Forelimb muscle (tissue), 1 donor: Measurements from ENCODE around the gene NARF. TPM values are rescaled to one million over a fixed set of nuclear protein-coding genes. Genes with fewer than 3 reads are reported as not detected.

Experiments
- DNase-seq: peaks from one replicate; pipeline ENCODE4 v3.0.0-alpha.2; 2013; ENCODE audit warnings: low read depth
- polyA plus RNA-seq: library from polyadenylated mRNA; unstranded; fragments of 120-200 nt; gene quantifications from one replicate; pipeline ENCODE4 v1.2.1, GENCODE V29; 2013; ENCODE audit not compliant: insufficient read length

NARF gene
- polyA plus RNA-seq, 1 donor, result 60.0 TPM

DNA sequence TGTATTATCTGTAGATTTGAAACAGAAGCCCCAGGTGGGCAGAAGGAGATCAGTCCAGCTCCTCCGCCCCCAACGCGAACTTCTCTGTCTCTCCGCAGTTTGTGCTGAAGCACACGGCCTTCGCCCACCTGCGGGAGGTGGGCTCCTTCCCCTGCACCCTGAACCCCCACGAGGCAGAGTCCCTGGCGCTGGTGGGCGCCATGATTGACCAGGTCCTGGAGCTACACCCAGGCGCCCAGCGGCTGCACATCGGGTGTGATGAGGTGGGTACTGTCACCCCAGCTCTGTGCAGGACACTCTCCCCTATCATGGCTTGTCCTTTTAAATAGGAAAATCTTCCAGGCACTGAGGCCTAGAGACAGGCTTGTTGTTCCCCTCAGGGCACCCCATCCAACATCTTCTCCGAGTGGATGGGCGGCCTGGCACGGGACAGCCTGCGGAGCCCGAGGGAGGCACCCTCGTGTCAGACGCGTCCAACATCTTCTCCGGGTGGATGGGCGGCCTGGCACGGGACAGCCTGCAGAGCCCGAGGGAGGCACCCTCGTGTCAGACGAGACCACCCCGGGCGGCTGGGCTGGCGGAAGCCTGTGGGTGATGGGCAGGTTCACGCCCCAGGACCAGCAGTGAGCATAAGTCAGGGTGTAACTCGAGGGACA, 24.9 kb upstream of the NARF start:
- DNase-seq, result no peak

DNA sequence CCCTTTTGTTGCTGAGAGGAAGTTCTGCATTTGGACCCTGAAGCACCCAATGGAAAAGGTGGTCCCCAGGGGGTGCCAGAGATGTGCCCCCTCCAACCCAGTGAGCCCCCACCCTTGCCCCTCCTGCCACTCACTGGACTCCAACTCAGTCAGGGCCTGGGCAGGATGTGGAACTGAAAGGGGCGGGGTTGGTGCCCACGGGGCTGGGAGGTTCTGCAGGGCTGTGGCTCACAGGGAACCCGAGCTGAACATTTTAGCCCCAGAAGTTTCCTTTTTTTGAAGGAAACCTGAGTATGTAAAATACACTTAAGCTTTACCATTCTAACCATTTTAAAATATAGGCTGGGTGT, 24.4 kb upstream of the NARF start:
- no peak for DNase-seq

DNA sequence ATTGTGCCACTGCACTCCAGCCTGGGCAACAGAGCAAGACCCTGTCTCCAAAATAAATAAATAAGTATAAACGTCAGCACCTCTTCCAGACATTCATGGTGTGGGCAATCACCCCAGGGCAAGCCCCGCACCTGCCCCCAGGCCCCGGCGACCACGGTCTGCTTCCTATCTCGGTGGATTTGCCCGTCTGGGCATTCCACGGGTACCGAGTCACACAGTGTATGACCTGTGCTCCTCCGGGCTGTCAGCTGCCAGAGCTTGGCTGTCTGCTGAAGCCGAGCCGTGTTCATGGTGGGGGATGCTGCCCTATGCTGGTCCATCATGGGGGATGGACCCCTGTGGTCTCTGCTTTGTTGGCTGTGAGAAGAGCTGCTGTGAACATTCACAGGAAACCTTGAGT, 23.4 kb upstream of the NARF start:
- DNase-seq, result no peak

DNA sequence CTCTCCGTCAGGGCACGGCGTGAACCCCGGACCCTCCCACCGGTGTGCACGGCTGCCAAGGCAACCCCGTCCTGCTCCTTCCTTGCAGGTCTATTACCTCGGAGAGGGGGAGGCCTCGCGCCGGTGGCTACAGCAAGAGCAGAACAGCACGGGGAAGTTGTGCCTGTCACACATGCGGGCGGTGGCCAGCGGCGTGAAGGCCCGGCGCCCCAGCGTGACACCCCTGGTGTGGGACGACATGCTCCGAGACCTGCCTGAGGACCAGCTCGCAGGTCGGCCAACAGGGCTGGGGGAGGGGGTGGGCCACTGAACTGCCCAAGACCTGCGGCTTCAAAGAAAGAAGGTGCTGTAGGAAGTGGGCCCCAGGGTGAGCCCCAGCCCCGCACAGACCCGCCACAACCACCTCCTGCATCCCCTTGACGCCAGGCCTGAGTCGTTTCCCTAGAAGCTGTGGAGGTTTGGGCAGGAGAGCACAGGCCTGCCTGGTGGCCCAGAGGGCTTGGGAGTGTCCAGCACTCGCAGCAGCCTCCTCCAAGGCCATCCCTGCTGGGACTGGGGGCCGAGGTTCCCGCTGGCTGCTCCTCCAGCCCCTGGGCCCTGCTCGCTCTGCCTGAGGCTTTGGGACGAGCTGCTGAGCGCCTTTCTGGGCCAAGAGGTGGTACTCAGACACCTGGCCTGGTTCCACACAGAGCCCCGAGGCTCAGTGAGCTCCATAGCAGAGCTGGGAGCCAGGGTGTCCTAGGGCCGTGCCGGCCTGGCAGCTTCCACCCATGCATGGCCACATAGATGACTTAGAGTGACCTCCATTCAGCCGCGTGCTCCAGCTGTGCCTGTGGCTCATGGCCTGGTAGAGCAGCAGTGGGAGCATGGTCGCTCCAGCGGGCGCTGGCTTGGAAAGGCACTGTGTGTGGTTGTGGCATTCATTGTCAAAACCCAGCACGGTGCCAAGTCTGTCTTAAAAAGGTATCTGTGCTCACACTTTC, 22.6 kb upstream of the NARF start:
- DNase-seq, result no peak

DNA sequence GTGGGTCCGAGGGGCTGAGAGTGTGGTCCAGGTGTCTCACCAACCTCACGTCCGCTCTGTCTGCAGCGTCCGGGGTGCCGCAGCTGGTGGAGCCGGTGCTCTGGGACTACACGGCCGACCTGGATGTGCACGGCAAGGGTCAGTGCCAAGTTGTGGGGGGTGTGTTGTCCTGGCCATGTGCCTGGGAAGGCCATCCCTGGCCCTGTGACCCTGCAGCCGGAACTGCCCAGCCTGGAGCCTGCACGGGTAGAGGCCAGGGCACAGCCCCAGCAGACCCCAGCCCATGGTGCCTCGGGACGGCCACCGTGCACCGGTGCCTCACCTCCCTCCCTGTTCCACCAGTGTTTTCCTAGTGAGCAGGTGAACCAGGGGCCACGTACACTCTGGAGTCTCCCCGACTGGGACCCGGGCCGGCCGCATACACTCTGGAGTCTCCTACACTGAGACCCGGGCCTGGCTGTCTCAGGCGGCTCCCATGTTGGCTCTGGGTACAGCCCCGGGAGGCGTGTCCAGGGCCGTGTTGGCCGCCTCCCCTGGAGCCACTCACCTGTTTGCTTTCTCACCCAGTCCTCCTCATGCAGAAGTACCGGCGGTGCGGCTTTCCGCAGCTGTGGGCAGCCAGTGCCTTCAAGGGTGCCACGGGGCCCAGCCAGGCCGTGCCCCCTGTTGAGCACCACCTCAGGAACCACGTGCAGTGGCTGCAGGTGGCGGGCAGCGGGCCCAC, 21.8 kb upstream of the NARF start:
- DNase-seq, result no peak

DNA sequence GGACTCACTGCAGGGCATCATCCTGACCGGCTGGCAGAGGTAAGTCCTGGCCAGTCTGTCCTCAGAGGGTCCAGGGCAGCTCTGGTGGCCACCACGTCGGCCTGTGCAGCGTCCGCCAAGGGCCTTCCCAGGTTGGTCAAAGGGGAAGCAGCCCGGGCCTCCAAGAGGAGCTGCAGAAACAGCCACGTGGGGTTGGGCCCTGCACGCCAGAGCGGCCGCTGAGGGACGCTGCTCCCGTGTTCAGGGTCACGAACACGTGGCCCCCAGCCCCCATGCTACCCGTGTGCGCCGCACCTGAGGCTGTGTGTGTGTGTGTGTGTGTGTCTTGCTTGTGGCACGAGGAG, 21.2 kb upstream of the NARF start:
- DNase-seq, result no peak

DNA sequence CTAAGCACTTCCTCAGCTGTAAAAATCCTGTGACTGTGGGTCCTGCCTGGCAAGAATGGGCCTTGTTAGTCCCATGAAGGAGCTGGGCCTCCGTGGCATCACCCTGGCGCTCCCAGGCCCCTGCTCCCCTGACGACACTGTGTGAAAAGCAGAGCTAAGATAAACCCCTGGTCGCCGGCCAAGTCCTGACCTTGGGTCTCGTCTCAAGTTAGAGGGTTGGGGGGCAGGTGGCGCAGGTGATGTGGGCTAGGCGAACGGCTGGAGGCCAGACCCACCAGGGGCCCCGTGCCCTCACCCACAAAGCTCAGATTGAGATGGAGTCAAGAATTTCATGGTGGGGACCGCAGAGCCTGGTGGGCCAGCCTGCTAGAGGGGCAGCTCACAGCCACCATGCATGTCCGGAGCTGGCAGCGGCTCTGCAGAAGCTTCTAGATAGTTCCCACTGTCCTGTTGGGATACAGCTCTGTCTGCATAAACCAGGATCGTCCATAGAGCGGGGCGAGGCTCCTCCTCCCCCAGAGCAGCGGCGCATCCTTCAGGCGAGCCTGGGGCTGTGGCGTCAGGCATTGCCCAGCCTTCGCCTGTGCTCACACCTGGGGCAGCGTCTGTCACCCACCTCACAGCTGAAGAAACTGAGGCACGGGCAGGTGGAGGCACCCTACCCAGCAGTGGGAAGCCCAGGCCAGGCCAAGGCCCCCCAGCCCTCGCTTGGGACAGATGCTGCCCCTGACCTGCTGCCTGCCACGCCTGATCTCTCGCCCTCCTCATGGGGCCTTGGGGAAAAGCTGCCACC, 19.9 kb upstream of the NARF start:
- no peak for DNase-seq

DNA sequence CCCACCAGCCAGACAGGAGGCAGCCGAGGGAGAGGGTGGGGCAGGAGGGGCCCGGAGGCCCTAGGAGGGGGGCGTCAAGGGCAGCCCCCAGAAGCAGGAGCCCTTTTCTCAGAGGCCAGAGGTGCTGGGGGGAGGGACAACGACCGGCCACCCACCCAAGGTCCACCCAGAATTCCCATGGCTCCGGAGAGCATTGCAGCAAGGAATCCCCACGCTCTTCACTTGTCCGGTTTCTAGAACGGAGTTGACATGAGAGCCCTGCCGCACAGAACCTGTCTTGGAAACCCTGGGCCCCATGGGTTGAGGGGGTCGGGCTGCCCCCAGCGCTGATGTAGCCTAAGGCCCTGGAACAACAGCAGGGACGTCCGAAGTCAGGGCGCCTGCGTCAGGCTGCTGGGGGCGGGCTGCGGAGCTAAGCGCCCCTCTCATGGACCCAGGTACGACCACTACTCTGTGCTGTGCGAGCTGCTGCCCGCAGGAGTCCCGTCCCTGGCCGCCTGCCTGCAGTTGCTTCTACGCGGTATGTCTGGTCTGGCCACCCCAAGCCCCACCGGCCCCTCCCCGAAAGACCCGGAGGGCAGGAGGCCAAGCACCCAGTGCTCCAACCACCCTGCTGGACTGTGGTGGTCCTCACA, 19.2 kb upstream of the NARF start:
- no peak for DNase-seq

DNA sequence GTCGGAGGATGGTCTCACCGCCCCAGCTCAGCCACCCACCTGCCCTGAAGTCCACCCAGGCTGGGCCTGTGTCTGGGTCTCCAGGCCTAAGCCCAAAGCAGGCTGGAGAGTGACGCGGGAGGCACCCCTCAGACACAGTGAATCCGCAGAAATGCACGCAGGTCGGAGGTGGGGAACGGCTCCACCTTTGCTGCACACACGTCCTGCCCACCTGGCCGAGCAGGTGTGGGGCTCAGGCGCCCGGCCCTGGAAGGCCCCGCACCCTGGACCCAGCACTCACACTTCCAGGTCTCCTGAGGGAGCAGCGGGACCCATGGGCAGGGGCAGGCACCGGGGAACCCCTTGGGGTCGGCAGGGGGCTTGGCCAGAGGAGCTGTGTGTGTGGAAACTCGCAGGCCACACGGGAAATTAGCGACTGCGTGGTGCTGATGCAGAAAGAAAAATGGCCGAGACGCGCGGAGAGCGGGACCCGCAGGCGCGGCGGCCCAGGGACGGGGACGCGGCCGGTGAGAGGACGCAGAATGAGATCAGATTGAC, 18.6 kb upstream of the NARF start:
- DNase-seq, result no peak

DNA sequence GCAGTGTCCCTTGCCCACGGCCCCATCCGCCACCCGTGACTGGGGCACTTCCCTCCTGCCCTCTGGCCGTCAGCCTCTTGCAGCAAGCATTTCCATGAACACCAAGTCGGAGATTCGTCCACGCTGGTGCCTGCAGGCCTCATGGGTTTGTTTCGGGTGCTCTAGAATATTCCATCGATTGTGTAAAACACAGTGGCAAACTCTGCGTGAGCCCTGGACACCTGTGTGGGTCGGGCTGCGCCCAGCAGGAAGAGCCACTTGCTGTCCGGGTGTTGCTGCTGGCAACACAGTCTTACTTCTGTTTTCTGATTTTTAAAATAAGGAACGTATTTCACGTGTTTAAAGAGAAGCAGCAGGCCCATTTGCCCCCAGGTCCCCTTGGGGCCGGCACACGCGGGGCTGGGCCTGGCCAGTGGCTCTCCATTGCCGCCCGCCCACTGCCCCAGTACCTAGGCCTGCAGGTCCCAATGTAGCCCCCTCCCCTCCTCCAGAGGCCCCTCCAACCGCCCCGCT, 18.0 kb upstream of the NARF start:
- no peak for DNase-seq

DNA sequence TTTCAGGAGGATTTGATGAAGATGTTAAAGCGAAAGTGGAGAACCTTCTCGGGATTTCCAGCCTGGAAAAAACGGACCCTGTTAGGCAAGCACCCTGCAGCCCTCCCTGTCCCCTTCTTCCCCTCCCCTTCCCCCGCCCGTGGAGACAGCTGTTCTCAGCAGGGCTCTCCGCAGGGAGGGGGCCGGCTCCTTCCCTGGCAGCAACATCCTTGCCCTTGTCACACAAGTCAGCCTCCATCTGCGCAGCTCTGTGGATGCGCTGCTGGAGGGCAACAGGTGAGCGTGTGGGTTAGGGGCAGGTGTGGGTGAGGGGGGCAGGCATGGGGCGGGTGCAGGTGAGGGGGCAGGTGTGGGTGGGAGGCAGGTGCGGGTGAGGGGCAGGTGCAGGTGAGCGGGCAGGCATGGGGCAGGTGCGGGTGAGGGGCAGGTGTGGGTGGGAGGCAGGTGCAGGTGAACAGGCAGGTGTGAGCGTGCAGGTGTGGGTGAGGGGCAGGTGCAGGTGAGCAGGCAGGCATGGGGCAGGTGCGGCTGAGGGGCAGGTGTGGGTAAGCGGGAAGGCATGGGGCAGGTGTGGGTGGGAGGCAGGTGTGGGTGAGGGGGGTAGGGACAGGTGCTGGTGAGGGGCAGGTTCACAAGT, 17.4 kb upstream of the NARF start:
- DNase-seq, result no peak

DNA sequence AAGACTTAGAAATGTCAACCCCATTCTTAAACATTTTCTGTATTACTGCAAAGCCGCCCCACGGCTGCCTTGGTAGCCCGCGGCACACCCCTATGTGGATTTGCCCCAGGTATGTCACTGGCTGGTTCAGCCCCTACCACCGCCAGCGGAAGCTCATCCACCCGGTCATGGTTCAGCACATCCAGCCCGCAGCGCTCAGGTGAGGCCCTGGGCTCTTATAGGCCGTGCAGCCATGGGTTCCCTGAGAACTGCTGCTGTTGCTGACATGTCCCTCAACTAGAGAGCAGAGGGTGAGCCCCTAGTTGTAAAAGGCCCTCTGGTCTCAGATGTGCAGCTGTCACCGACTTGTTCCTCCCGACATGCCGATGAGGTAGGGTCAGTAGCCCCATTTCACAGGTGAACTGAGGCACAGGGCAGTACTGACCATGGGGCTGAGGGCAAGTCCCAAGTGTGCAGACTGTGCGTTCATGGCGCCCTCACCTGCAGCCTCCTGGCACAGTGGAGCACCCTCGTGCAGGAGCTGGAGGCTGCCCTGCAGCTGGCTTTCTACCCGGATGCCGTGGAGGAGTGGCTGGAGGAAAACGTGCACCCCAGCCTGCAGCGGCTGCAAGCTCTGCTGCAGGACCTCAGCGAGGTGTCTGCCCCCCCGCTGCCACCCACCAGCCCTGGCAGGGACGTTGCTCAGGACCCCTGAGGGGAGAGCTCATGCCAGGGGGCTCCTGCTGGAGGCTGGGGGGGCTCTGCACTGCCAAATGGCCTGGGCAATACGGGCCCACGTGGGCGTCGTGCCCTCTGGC, 16.7 kb upstream of the NARF start:
- no peak for DNase-seq

DNA sequence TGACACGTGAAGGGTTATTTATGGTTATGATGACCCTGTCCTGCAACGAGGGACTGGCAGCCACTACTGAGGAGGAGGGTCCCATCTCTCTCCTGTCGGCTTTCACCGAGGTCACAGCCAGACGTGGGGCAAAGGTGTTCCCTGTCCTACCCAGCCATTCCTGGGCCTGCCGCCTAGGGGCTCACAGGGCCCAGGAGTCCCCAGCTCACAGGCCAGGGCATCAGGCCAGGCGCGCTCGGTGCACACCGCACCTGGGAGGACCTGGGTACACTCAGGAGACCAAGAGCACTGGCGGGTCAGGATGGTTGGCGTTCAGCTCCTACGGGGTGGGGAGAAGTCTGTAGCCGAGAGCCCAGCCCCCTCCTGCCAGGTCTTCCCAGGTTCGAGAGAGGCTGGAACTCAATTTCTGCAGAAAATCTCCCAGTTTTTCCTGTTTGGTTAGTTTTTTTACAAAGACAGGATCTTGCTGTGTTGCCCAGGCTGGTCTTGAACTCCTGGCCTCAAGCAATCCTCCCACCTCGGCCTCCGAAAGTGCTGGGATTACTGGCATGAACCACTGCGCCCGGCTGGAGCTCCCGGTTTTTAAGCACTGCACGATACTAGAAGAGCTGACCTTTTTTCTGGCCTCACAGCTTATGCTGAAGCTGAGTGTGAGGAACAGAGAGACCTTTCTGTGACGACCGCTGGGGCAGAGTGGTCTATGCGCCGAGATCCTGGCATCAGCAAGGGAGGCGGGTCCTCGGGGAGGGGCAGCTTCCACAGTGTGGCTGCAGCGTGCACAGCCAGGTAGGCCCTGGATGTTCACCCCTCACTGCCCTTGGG, 15.7 kb upstream of the NARF start:
- no peak for DNase-seq

DNA sequence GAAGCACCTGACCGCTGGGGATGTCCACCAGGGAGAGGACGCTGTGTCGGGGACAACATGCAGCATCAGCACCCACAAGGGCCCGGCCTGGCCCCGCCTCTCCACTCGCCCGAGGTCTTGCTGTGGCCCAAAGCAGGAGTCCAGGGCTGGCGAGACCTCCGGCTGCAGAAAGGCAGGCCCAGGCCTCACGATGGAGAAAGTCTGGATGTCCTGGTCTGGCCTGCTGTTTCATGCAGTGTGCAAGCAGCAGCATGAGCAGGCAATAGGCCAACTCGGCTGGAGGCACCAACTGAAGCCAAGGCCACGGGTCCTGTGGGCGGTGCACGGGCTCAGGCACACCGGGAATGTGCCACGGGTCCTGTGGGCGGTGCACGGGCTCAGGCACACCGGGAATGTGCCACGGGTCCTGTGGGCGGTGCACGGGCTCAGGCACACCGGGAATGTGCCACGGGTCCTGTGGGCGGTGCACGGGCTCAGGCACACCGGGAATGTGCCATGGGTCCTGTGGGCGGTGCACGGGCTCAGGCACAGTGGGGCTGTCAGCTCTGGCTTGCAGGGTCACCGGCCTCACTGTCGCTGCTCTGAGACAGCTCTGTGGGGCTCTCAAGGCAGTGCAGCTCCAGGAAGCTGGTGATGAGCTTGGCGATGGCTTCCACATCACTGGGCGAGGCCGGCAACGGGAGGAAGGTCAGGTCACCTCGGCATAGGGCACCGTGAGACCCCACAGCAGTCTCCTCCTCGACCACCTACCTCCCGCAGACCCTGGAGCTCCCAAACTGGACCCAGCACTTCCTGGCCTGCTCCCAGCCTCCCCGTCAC, 14.9 kb upstream of the NARF start:
- no peak for DNase-seq

DNA sequence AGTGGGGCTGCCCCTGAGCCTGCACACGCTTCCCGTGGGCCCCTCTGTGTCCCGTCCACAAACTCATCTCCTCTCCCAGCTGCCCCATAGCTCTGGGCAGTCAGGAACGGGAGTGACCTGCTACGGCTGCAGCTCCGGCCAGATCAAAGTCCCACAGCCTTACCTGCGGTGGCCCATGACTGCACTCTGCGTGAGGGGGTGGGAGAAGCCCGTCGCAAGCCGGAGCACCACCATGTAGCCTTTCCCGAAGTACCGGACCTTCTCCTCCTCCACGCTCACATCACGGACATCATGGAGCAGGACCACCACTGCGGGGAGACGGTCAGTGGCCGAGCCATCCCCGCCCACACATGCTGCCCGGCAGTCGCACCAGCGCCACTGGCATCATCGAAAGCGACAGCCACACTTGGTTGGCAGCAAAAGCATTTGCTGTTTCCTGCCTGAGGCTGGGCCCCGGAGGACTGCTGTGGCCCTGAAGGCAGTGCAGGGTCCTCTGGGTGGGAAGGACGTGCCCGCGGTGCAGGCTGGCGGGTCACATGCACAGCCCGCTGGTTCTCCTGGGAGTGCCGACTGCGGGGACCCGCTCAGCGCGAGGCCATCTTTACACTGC, 14.2 kb upstream of the NARF start:
- DNase-seq, result no peak

DNA sequence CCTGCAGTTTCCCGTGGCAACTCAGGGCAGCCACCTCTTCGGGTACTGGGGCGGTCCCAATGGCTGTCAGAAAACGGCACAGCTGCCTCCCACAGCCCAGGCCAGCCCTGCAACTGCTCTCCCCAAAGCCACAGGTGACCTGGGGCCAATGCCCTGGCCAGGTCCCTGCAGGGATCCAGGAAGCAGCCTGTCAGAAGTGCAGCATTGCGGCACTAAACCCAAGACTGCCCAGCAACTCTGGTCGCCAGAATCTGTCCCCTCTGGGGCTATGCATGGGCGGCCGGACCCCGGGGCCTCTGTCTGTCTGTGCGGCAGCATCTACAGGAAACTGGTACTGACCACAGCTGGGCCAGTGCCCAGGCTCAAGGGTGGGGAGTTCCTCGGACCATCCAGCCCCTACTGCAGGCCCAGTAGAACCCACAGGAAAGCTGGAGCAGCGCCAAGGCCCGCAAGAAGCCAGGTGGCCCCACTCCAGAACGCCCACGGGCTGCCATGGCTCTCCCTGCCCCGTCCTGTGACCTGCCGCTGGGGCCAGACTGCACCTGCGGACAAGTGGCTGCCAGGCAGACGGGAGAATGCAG, 13.5 kb upstream of the NARF start:
- no peak for DNase-seq

DNA sequence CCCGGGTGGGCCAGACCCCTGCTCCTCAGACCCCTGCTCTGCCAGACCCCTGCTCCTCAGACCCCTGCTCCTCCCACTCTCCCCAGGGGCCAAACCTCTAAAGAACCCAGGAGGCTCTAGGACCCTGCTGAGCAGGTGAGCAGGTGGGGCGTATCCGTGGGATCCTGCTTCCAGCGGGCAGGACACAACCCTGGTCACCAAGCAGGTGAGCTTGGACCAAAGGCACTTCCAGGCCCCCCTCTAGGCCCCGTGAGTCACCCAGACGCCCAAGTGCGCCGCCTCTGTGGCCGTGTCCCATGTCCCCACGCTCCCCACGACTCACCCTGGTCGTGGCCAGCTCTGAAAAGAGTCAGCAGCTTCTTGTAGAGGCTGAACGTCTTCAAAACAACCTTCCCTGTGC, 13.0 kb upstream of the NARF start:
- no peak for DNase-seq
